K562 (cell line): Measurements from ENCODE around the gene SLC34A3. TPM values are rescaled to one million over a fixed set of nuclear protein-coding genes. Genes with fewer than 3 reads are reported as not detected.
A peak's percentile ranks its signal among the peaks of the same experiment; 100 is the strongest.

ENCODE experiments used
- HDAC8 ChIP-seq: fragments of 450-650 bp; IDR thresholded peaks from 2 replicates; pipeline ENCODE4 v1.6.1; 2016; ENCODE audit warnings: mild to moderate bottlenecking, missing genetic modification characterization, moderate library complexity, missing compliant biosample characterization
- L3MBTL2 ChIP-seq: fragments of 450-650 bp; IDR thresholded peaks from 2 replicates; pipeline ENCODE4 v1.6.1; 2016; ENCODE audit warnings: mild to moderate bottlenecking, moderate library complexity
- MAZ ChIP-seq, 2 experiments: fragments of 450-650 bp in 1 of 2; sonication (generic) in 1 of 2; formaldehyde crosslinking; IDR thresholded peaks in 1 of 2; conservative IDR thresholded peaks in 1 of 2; 2 replicates each; pipeline versions ENCODE4 v1.4.0 to v1.5.0; 2020; ENCODE audit warnings: mild to moderate bottlenecking in 1 of 2, missing genetic modification reagents in 1 of 2
- polyA plus RNA-seq, 8 experiments: library from polyadenylated mRNA; depleted of rRNA in 4 of 8; stranded (reverse) in 5 of 8; unstranded in 3 of 8; fragments of >200 nt; fragmentation: Nextera tagmentation in 2 of 8; fragmentation: Illumina TruSeq in 1 of 8; extraction: Ambion mirVana in 2 of 8; extraction: Trizol in 1 of 8; gene quantifications; 2 replicates each; pipeline versions ENCODE4 v1.2.1 to v1.2.3, GENCODE V29; 2011 to 2014; ENCODE audit warnings: inconsistent platforms in 1 of 8, missing spikeins in 1 of 8
- total RNA-seq, 7 experiments: library from RNA; depleted of rRNA in 6 of 7; stranded (reverse); fragments of >200 nt in 6 of 7; fragmentation: Illumina TruSeq in 2 of 7; extraction: Trizol in 2 of 7; gene quantifications; 2 replicates each; pipeline versions ENCODE4 v1.2.1 to v1.2.3, GENCODE V29; 2011 to 2021; ENCODE audit warnings: low replicate concordance in 1 of 7
- TF ChIP-seq, protein P1 (sequence below), 3 experiments: fragments of 200-800 bp in 1 of 3; fragments of 250-450 bp in 1 of 3; fragments of 450-650 bp in 1 of 3; sonication (Bioruptor Pico) in 1 of 3; sonication (Bioruptor generic) in 1 of 3; formaldehyde crosslinking in 1 of 3; IDR thresholded peaks; 2 replicates each; pipeline versions ENCODE4 v1.6.1 to v1.8.0; 2016 to 2022; ENCODE audit warnings: mild to moderate bottlenecking in 2 of 3, missing genetic modification characterization in 2 of 3, missing compliant biosample characterization in 1 of 3, moderate library complexity in 1 of 3
- TF ChIP-seq, protein P2 (sequence below): sonication (generic); formaldehyde crosslinking; IDR thresholded peaks from 2 replicates; pipeline ENCODE4 v1.8.0; 2022; ENCODE audit warnings: missing genetic modification reagents, mild to moderate bottlenecking, moderate library complexity, borderline replicate concordance
- TF ChIP-seq, protein P3 (sequence below): sonication (generic); formaldehyde crosslinking; IDR thresholded peaks from 2 replicates; pipeline ENCODE4 v1.8.0; 2023; ENCODE audit warnings: mild to moderate bottlenecking, missing genetic modification reagents
- TF ChIP-seq, protein P4 (sequence below): sonication (generic); formaldehyde crosslinking; IDR thresholded peaks from 2 replicates; pipeline ENCODE4 v1.8.1; 2023; ENCODE audit warnings: mild to moderate bottlenecking, missing genetic modification reagents
- TF ChIP-seq, protein P5 (sequence below): fragments of 250-450 bp; sonication (Bioruptor Pico); IDR thresholded peaks from 2 replicates; pipeline ENCODE4 v1.8.0; 2022; ENCODE audit warnings: inconsistent platforms

Gene SLC34A3
- total and polyA plus RNA-seq, 9 of the 15 experiments (the other 6 are each of a cell fraction or from before 2014, with no cell fraction given) = not detected

DNA sequence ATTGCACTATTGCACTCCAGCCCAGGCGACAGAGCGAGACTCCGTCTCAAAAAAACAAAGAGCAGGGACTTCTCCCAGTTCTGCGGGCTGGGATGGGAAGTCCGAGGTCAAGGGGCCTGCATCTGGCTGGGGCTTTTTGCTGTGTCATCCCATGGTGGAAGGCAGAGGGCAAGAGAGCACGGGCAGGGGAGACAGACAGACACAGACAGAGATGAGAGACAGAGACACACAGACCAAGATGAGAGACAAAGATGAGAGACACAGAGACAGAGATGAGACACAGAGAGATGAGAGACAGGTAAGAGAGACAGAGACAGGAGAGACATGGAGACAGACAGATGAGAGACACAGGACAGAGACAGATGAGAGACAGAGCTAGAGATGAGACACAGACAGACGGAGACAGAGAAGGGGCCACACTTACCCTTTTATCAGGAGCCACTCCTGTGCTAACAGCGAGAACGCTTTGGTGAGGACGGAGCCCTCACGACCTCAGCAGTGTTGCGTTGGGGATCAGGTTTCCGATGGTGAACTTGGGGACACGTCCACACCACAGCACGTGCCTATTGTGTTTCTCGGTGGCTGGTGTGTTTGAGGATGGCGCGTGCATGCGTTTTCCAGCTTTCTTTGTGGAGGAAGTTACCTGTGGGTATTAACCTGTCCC is 38.0 kb downstream of the SLC34A3 start (continued):
- TF ChIP-seq, protein P1, sequence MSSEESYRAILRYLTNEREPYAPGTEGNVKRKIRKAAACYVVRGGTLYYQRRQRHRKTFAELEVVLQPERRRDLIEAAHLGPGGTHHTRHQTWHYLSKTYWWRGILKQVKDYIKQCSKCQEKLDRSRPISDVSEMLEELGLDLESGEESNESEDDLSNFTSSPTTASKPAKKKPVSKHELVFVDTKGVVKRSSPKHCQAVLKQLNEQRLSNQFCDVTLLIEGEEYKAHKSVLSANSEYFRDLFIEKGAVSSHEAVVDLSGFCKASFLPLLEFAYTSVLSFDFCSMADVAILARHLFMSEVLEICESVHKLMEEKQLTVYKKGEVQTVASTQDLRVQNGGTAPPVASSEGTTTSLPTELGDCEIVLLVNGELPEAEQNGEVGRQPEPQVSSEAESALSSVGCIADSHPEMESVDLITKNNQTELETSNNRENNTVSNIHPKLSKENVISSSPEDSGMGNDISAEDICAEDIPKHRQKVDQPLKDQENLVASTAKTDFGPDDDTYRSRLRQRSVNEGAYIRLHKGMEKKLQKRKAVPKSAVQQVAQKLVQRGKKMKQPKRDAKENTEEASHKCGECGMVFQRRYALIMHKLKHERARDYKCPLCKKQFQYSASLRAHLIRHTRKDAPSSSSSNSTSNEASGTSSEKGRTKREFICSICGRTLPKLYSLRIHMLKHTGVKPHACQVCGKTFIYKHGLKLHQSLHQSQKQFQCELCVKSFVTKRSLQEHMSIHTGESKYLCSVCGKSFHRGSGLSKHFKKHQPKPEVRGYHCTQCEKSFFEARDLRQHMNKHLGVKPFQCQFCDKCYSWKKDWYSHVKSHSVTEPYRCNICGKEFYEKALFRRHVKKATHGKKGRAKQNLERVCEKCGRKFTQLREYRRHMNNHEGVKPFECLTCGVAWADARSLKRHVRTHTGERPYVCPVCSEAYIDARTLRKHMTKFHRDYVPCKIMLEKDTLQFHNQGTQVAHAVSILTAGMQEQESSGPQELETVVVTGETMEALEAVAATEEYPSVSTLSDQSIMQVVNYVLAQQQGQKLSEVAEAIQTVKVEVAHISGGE (CRISPR knock-in tag; IDR thresholded peaks at IDR 0.05) = no peak
- peak; percentile 64 for TF ChIP-seq L3MBTL2
- TF ChIP-seq, protein P2, sequence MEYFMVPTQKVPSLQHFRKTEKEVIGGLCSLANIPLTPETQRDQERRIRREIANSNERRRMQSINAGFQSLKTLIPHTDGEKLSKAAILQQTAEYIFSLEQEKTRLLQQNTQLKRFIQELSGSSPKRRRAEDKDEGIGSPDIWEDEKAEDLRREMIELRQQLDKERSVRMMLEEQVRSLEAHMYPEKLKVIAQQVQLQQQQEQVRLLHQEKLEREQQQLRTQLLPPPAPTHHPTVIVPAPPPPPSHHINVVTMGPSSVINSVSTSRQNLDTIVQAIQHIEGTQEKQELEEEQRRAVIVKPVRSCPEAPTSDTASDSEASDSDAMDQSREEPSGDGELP = peak; percentile 36; the same call in 1 of the 2 replicates
- TF ChIP-seq, protein P3, sequence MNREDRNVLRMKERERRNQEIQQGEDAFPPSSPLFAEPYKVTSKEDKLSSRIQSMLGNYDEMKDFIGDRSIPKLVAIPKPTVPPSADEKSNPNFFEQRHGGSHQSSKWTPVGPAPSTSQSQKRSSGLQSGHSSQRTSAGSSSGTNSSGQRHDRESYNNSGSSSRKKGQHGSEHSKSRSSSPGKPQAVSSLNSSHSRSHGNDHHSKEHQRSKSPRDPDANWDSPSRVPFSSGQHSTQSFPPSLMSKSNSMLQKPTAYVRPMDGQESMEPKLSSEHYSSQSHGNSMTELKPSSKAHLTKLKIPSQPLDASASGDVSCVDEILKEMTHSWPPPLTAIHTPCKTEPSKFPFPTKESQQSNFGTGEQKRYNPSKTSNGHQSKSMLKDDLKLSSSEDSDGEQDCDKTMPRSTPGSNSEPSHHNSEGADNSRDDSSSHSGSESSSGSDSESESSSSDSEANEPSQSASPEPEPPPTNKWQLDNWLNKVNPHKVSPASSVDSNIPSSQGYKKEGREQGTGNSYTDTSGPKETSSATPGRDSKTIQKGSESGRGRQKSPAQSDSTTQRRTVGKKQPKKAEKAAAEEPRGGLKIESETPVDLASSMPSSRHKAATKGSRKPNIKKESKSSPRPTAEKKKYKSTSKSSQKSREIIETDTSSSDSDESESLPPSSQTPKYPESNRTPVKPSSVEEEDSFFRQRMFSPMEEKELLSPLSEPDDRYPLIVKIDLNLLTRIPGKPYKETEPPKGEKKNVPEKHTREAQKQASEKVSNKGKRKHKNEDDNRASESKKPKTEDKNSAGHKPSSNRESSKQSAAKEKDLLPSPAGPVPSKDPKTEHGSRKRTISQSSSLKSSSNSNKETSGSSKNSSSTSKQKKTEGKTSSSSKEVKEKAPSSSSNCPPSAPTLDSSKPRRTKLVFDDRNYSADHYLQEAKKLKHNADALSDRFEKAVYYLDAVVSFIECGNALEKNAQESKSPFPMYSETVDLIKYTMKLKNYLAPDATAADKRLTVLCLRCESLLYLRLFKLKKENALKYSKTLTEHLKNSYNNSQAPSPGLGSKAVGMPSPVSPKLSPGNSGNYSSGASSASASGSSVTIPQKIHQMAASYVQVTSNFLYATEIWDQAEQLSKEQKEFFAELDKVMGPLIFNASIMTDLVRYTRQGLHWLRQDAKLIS = 0 out of 2 replicates have a peak, but pooled peaks have one; percentile 25
- 0 out of 4 replicates have a peak, but pooled peaks have one; percentile 30 to 31 for TF ChIP-seq MAZ (CRISPR knock-in tag; conservative IDR thresholded peaks at IDR 0.05 in 1 of 2, IDR thresholded peaks at IDR 0.05 in 1 of 2)
- TF ChIP-seq, protein P4, sequence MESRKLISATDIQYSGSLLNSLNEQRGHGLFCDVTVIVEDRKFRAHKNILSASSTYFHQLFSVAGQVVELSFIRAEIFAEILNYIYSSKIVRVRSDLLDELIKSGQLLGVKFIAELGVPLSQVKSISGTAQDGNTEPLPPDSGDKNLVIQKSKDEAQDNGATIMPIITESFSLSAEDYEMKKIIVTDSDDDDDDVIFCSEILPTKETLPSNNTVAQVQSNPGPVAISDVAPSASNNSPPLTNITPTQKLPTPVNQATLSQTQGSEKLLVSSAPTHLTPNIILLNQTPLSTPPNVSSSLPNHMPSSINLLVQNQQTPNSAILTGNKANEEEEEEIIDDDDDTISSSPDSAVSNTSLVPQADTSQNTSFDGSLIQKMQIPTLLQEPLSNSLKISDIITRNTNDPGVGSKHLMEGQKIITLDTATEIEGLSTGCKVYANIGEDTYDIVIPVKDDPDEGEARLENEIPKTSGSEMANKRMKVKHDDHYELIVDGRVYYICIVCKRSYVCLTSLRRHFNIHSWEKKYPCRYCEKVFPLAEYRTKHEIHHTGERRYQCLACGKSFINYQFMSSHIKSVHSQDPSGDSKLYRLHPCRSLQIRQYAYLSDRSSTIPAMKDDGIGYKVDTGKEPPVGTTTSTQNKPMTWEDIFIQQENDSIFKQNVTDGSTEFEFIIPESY (CRISPR knock-in tag) = peak; percentile 77
- TF ChIP-seq HDAC8 = no peak
- TF ChIP-seq, protein P5, sequence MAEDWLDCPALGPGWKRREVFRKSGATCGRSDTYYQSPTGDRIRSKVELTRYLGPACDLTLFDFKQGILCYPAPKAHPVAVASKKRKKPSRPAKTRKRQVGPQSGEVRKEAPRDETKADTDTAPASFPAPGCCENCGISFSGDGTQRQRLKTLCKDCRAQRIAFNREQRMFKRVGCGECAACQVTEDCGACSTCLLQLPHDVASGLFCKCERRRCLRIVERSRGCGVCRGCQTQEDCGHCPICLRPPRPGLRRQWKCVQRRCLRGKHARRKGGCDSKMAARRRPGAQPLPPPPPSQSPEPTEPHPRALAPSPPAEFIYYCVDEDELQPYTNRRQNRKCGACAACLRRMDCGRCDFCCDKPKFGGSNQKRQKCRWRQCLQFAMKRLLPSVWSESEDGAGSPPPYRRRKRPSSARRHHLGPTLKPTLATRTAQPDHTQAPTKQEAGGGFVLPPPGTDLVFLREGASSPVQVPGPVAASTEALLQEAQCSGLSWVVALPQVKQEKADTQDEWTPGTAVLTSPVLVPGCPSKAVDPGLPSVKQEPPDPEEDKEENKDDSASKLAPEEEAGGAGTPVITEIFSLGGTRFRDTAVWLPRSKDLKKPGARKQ (CRISPR knock-in tag) = no peak
